Dendritic cell treated with granulocyte-macrophage colony-stimulating factor and Interleukin-4, amounts not matched to agents 40 ng/mL and 50 ng/mL, for 4 days (primary cell): ENCODE measurements around the gene GLS2.
"Not testable (repeated sequence)": the region's sequence is repeated elsewhere in the genome, so short reads cannot be mapped to it uniquely, and the experiment has no call there.

Experiments used
- H3K27ac Mint-ChIP-seq: one replicate; pipeline ENCODE4 v1.8.0; 2022; ENCODE audit warnings: mild to moderate bottlenecking, mixed read lengths
- H3K27me3 Mint-ChIP-seq: one replicate; pipeline ENCODE4 v1.8.0; 2022; ENCODE audit warnings: mild to moderate bottlenecking, mixed read lengths
- H3K36me3 Mint-ChIP-seq: one replicate; pipeline ENCODE4 v1.8.0; 2022; ENCODE audit warnings: low read depth, mixed read lengths
- H3K4me1 Mint-ChIP-seq: one replicate; pipeline ENCODE4 v1.8.0; 2022; ENCODE audit warnings: low read depth, mixed read lengths
- H3K4me3 Mint-ChIP-seq: one replicate; pipeline ENCODE4 v1.8.0; 2022; ENCODE audit warnings: mild to moderate bottlenecking, moderate library complexity, mixed read lengths
- H3K9me3 Mint-ChIP-seq: one replicate; pipeline ENCODE4 v1.8.0; 2022; ENCODE audit warnings: mixed read lengths
- intact Hi-C: fragments of 100-400 bp; cut with micrococcal nuclease; formaldehyde crosslinking; loops from one replicate; pipeline ENCODE4 v1.15.0; 2022

The GLS2 gene

DNA sequence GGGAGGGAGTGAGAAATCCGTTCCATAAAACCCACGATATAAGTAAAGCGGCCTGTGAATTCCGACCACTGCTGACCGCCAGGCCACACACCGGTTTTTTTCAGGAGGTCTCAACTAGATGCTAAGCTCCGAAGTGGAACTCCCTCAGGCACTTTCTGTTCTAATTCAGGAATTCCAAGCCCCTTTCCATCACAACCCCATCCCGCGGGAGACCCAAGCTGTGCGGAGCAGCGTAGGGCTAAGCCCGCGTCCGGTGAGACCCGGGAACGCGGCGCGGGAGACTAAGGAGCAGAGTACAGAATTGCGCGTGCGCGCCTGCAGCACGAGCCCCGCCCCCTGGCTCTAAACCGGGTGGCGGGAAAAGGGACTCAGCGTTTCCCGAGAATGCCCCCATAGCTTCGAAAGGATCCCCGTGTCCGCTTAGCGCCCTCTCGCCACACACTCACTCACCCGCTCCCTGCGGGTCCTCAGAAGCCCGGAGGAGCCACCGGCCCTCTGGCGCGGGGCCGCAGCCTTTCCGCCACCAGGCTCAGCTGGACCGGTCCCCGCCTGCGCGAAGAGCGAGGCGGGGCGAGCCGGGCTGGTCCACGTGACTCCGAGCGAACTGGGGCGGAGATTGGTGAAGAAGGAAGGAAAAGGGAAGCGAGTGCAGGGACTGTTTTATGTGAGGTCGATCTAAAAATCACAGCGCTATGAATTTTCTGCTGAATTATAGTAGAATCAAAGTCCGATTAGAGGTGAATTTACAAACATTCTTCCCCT is 38.9 kb downstream of the GLS2 start, which contains the start of gene TIMELESS:
Gene TIMELESS, minus strand, starts transcription at position 567 of the 762 bp plus-strand sequence. CDS start 15,256 bp downstream, outside the sequence.
- H3K4me3 Mint-ChIP-seq, result peak within 1 kb of the TSS; percentile 92
- H3K36me3 Mint-ChIP-seq, result peaks cover 13% of the 10 kb centered on the region
- peaks cover 5% of the 10 kb centered on the region for H3K9me3 Mint-ChIP-seq
- H3K27ac Mint-ChIP-seq, result peak within 1 kb of the TSS; percentile 89
- no peaks in the 10 kb centered on the region for H3K27me3 Mint-ChIP-seq
- H3K4me1 Mint-ChIP-seq, result peaks cover 29% of the 10 kb centered on the region
- intact Hi-C loops, result loop anchor here (1.0 to 5.0 kb wide), 3 partner anchors 19 to 133 kb away; partner anchors contain the start of genes APOF, SPRYD4 and STAT2

DNA sequence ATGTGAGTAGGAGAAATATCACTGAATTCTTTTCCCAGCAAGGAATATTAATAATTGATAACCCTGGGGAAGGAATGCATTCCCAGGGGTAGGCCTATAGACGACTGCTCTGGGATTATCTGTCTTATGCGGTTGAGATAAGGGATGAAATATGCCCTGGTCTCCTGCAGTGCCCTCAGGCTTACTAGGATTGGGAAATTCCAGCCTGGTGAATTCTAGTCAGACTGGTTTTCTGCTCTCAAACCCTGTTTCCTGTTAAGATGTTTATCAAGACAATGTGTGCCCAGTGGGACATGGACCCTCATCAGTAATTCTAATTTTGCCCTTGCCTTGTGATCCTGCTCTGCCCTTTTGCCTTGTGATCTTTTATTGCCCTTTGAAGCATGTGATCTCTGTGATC is 44.8 kb downstream of the GLS2 start:
- H3K27ac Mint-ChIP-seq, H3K4me3 Mint-ChIP-seq, H3K27me3 Mint-ChIP-seq, intact Hi-C loops: not testable (repeated sequence)
- H3K36me3 Mint-ChIP-seq, result peaks cover 12% of the 10 kb centered on the region
- peaks cover 17% of the 10 kb centered on the region for H3K9me3 Mint-ChIP-seq
- peaks cover 20% of the 10 kb centered on the region for H3K4me1 Mint-ChIP-seq

DNA sequence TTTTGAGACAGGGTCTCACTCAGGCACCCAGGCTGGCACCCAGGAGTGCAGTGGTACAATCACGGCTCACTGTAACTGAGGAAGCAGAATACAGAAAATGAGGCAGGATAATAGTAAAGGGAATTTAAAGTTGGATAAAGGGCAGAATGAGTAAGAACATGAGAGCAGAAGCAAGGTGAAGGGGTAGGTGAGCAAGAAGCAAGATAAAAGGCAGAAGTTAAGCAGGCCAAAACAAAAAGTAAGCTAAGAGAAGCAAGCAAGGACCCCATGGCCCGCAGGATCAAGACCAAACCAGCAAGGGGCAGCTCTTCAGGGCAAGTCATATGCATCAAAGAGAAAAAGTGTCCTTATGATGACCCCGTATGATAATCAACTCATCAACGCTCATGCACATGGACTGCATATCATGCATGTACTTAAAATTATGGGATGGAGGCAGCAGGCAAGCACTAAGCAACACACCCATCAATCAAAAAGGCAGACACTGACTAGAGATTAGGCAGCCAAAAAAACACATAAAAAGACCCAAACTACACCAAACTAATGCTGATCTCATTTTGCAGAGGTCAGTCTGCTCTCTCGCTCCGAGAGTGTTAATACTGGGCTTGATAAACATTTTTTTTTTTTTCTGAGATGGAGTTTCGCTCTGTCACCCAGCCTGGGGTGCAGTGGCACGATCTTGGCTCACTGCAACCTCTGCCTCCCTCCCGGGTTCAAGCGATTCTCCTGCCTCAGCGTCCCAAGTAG is 50.4 kb downstream of the GLS2 start:
- intact Hi-C loops, result no loop called here
- H3K36me3 Mint-ChIP-seq, result peaks cover 12% of the 10 kb centered on the region
- H3K4me3 Mint-ChIP-seq, result no peak overlapping the region
- no peak overlapping the region for H3K27ac Mint-ChIP-seq
- H3K4me1 Mint-ChIP-seq, result no peaks in the 10 kb centered on the region
- H3K9me3 Mint-ChIP-seq, result no peaks in the 10 kb centered on the region
- H3K27me3 Mint-ChIP-seq, result no peaks in the 10 kb centered on the region

DNA sequence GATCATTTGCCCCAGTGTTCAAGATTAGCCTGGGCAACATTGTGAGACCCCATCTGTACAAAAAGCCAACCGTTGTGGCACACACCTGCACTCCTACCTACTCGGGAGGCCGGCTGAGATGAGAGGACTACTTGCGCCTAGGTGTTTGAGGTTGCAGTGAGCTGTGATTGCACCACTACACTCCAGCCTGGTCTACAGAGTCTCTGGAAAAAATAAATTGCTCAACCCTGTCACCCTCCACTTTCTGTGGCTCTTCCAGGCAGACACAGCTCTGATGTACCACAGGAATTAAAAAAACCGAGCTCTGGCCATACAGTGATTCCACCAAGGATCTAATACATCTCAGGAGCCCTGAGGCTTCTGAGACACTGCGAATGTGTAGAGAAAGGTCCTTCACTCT is 53.1 kb downstream of the GLS2 start:
- Mint-ChIP-seq H3K4me1 (no peaks in the 10 kb centered on the region), H3K4me3 (no peak overlapping the region), H3K36me3 (peaks cover 39% of the 10 kb centered on the region), H3K9me3 (no peaks in the 10 kb centered on the region), H3K27ac (no peak overlapping the region), H3K27me3 (no peaks in the 10 kb centered on the region)
- intact Hi-C loops, result no loop called here

DNA sequence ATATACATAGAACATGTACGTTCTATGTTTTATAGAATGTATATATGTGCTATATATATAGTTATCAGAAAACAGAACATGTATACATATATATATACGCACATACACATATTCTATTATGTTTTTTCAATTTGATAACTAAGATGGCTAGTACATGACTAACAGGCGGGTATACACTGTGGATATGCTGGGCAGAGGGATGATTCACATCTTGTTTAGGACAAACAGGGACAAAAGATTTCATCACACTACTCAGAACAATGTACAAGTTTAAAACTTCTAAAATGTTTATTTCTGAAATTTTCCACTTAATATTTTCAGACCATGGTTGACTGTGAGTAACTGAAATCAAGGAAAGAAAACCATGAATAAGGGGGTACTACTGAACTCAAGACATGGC is 56.1 kb downstream of the GLS2 start:
- H3K4me3 Mint-ChIP-seq, result no peak overlapping the region
- H3K4me1 Mint-ChIP-seq, result no peaks in the 10 kb centered on the region
- H3K27ac Mint-ChIP-seq, result no peak overlapping the region
- no peaks in the 10 kb centered on the region for H3K9me3 Mint-ChIP-seq
- intact Hi-C loops, result no loop called here
- no peaks in the 10 kb centered on the region for H3K27me3 Mint-ChIP-seq
- peaks cover 60% of the 10 kb centered on the region for H3K36me3 Mint-ChIP-seq

DNA sequence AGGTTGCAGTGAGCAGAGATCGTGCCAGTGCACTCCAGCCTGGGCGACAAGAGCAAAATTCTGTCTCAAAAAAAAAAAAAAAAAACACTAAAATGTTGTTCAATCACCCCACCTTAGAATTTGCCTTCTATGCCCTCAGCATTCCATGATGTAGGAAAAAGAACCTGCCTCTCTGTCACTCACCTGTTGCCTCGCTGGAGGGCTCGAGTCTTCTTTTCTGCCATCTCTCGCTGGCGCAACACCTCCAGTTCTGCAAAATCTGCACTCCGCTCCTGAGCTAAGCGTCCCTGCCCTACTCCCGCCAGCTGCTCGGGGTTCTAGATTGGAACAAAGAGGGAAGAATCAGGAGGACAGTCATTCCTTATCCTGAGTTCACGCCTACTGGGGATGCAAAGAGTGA is 56.7 kb downstream of the GLS2 start:
- Mint-ChIP-seq H3K9me3 (no peaks in the 10 kb centered on the region), H3K4me1 (no peaks in the 10 kb centered on the region), H3K27me3 (no peaks in the 10 kb centered on the region), H3K27ac (no peak overlapping the region), H3K36me3 (peaks cover 60% of the 10 kb centered on the region), H3K4me3 (no peak overlapping the region)
- intact Hi-C loops, result no loop called here

DNA sequence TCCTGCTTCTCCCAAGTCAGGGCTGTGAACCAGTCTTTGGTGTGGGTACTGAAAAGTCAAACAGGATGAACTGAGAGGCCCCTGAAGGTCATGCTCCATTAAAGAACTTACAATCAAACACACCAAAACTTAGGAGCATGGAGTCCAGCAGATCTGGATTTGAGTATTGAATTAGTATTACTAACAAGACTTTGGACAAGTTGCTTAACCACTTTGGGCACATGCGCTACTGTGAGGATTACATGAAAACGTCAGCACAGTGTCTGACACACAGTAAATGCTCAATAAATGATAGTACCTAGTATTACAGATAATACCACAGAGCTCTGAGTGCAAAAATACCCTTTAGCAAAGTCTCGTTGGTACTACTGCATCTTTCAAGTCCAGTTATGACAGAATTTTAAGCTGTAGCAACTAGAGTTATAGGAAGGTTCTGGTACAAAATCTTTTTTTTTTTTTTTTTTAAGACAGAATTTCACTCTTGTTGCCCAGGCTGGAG is 62.0 kb downstream of the GLS2 start:
- intact Hi-C loops, result no loop called here
- no peak overlapping the region for H3K27ac Mint-ChIP-seq
- no peaks in the 10 kb centered on the region for H3K9me3 Mint-ChIP-seq
- H3K4me1 Mint-ChIP-seq, result peaks cover 1% of the 10 kb centered on the region
- H3K4me3 Mint-ChIP-seq, result no peak overlapping the region
- H3K36me3 Mint-ChIP-seq, result peaks cover 70% of the 10 kb centered on the region
- no peaks in the 10 kb centered on the region for H3K27me3 Mint-ChIP-seq

DNA sequence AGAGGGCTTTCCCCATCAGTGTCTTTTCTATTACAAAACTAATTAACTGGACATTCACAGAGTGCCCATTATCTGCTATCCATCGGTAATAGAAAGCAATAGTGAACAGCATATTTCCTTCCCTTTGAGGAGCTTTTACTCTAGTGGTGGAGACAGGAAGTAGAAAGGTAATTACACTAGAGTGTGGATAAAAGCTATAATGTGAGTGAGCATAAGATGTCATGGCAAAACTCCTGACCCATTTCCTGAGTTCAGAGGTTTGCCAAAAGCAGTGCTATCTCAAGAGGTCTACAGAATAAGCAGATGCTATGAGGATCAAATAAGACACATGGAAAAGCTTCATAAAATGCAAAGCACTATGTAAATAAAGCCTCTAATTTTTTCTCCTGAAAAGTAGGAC is 62.8 kb downstream of the GLS2 start:
- H3K4me3 Mint-ChIP-seq, result no peak overlapping the region
- H3K9me3 Mint-ChIP-seq, result no peaks in the 10 kb centered on the region
- peaks cover 9% of the 10 kb centered on the region for H3K4me1 Mint-ChIP-seq
- peaks cover 70% of the 10 kb centered on the region for H3K36me3 Mint-ChIP-seq
- H3K27ac Mint-ChIP-seq, result no peak overlapping the region
- intact Hi-C loops, result no loop called here
- H3K27me3 Mint-ChIP-seq, result no peaks in the 10 kb centered on the region
